ENCODE data around the gene CDC25A. TPM values are rescaled to one million over a fixed set of nuclear protein-coding genes. Genes with fewer than 3 reads are reported as not detected.

Gene CDC25A
- polyA plus RNA-seq, 2 of the 4 experiments (the other 2 are of a cell fraction) = 6.4 to 9.8 TPM

DNA sequence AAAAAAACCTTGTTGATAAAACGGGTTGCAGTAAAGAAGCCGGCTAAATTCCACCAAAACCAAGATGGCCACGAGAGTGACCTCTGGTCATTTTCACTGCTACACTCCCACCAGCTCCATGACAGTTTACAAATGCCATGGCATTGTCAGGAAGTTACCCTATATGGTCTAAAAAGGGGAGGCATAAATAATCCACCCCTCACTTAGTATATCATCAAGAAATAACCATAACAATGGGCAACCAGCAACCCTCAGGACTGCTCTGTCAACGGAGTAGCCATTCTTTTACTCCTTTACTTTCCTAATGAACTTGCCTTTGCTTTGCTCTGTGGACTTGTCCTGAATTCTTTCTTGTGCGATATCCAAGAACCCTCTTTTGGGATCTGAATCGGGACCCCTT, 14.4 kb upstream of the CDC25A start:
- Histone ChIP-seq H3K4me3 (no peak overlapping the region), H3K9me3 (no peaks in the 10 kb centered on the region), H3K4me2 (no peak overlapping the region), H3K4me1 (no peaks in the 10 kb centered on the region), H3K27ac (no peak overlapping the region)
- TF ChIP-seq ATOH8 (CRISPR knock-in tag; IDR thresholded peaks at IDR 0.05; ENCODE audit: low read depth) (no peak), HES2 (IDR thresholded peaks at IDR 0.05) (no peak), RCOR1 (IDR thresholded peaks at IDR 0.05; ENCODE audit: low read depth, low read length) (no peak), RAD21 (conservative IDR thresholded peaks at IDR 0.05 in 1 of 2, IDR thresholded peaks at IDR 0.05 in 1 of 2) (no peak), PHF8 (IDR thresholded peaks at IDR 0.05; ENCODE audit: borderline replicate concordance, low read depth) (no peak), CHD4 (IDR thresholded peaks at IDR 0.05; ENCODE audit: borderline replicate concordance) (no peak), EHMT2 (IDR thresholded peaks at IDR 0.05; ENCODE audit: low read depth) (no peak), EP300 (IDR thresholded peaks at IDR 0.05) (no peak), POLR2A (IDR thresholded peaks at IDR 0.05; ENCODE audit: low read length) (no peak), FOXS1 (CRISPR knock-in tag; IDR thresholded peaks at IDR 0.05) (no peak), ESRRA (IDR thresholded peaks at IDR 0.05; ENCODE audit: borderline replicate concordance, low read length) (no peak), CBX8 (IDR thresholded peaks at IDR 0.05) (no peak), CEBPB (IDR thresholded peaks at IDR 0.05) (no peak), HOXA7 (CRISPR knock-in tag; IDR thresholded peaks at IDR 0.05) (no peak), EHF (CRISPR knock-in tag; IDR thresholded peaks at IDR 0.05) (no peak), SMC3 (IDR thresholded peaks at IDR 0.05) (no peak)
- ChIA-PET CTCF (no interaction called here), POLR2A (no interaction called here)
- no peak for FAIRE-seq
- DNase-seq (ENCODE audit: low read depth in 1 of 2, low spot score in 1 of 2) = no peak
- WGBS (ENCODE audit: missing lambda C conversion rate) = 59% methylated on average over 6 of the region's 6 CpGs
- ATAC-seq = no peak

- ATAC-seq (no peak), DNase-seq (ENCODE audit: low read depth in 1 of 2, low spot score in 1 of 2) (no peak), FAIRE-seq (no peak)
- POLR2A ChIA-PET = no interaction called here
- Histone ChIP-seq H3K4me2 (no peak overlapping the region), H3K4me1 (no peaks in the 10 kb centered on the region), H3K9me3 (no peaks in the 10 kb centered on the region), H3K27ac (no peak overlapping the region), H3K4me3 (no peak overlapping the region)
- CTCF ChIA-PET = no interaction called here
- TF ChIP-seq EHMT2 (IDR thresholded peaks at IDR 0.05; ENCODE audit: low read depth) (no peak), HDAC2 (IDR thresholded peaks at IDR 0.05) (no peak), HOXB13 (CRISPR knock-in tag; IDR thresholded peaks at IDR 0.05; ENCODE audit: low read depth) (no peak), NR3C1 (IDR thresholded peaks at IDR 0.05) (no peak)
These were observed 10.9 kb upstream of the CDC25A start for GRCh38 chr3:48199117-48199516.

- 83% methylated on average over 1 of the region's 1 CpG for WGBS (ENCODE audit: missing lambda C conversion rate)
- DNase-seq (ENCODE audit: low read depth in 1 of 2, low spot score in 1 of 2) = no peak
- no peak for TF ChIP-seq ZC3H11A (IDR thresholded peaks at IDR 0.05)
- TF ChIP-seq NR3C1 (IDR thresholded peaks at IDR 0.05) = no peak
- no peak for TF ChIP-seq MAFK (IDR thresholded peaks at IDR 0.05; ENCODE audit: partially characterized antibody)
- TF ChIP-seq ELK1 (IDR thresholded peaks at IDR 0.05; ENCODE audit: low read depth, low read length) = no peak
- no peak for TF ChIP-seq CEBPB (IDR thresholded peaks at IDR 0.05)
- no peak for TF ChIP-seq HOXB5 (CRISPR knock-in tag; IDR thresholded peaks at IDR 0.05)
- no peak for TF ChIP-seq RARB (CRISPR knock-in tag; IDR thresholded peaks at IDR 0.05)
- ChIA-PET CTCF (interaction anchor here (3.7 kb wide), 1 partner anchor 240 kb away, joined by 28 read pairs; no protein-coding TSS in a partner anchor), POLR2A (no interaction called here)
- ATAC-seq = no peak
- Histone ChIP-seq H3K9me3 (no peaks in the 10 kb centered on the region), H3K4me2 (no peak overlapping the region), H3K27ac (no peak overlapping the region), H3K4me3 (no peak overlapping the region), H3K4me1 (no peaks in the 10 kb centered on the region)
- no peak for FAIRE-seq
These were observed 8.4 kb upstream of the CDC25A start for GRCh38 chr3:48196611-48197010.
